GM12864 (cell line): ENCODE measurements around the gene PEMT.

Source experiments
- DNase-seq: peaks from one replicate; pipeline ENCODE4 v3.0.0-alpha.2; 2011; ENCODE audit warnings: low read depth
- H3K4me3 ChIP-seq: 2 replicates; pipeline ENCODE4 v1.5.1; 2011; ENCODE audit warnings: mild to moderate bottlenecking, low read depth, low read length, control low read depth
- TF ChIP-seq, protein P1 (sequence below): IDR thresholded peaks from 2 replicates; pipeline ENCODE4 v1.5.1; 2011; ENCODE audit warnings: low read depth, mild to moderate bottlenecking, moderate library complexity, low read length, control low read depth, inconsistent platforms; ENCODE audit errors: missing control alignments

Gene PEMT

DNA sequence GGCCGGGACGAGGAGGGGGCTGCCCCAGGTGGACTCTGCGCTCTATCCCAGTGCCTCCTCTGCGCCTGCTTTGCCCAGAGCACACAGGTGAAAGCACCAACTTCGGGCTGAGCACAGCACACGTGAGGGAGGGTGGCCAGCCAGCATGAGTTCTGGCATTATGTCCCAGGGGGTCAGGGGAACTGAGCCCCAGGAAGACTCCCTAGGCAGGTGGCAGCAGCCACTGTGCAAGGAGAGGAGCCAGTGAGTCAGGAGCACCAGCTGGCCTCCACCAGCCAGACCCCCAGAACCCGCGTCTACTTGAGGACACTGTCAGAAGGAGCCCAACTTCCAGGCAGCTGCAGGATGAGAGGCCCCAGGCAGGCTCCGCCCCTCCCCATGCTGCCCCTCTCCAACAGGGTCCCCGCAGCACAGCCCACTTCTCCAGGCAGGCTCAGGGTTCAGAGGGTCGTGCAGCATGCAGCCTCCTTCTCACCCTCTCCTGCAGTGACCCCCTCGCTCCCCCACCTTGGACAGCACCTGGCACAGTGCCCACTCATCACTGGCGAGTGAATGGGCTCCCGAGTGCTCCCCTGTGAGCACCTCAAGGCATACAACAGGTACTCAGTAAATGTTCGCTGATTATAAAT lies 51.1 kb downstream of the PEMT start:
- no peak for DNase-seq
- TF ChIP-seq, protein P1, sequence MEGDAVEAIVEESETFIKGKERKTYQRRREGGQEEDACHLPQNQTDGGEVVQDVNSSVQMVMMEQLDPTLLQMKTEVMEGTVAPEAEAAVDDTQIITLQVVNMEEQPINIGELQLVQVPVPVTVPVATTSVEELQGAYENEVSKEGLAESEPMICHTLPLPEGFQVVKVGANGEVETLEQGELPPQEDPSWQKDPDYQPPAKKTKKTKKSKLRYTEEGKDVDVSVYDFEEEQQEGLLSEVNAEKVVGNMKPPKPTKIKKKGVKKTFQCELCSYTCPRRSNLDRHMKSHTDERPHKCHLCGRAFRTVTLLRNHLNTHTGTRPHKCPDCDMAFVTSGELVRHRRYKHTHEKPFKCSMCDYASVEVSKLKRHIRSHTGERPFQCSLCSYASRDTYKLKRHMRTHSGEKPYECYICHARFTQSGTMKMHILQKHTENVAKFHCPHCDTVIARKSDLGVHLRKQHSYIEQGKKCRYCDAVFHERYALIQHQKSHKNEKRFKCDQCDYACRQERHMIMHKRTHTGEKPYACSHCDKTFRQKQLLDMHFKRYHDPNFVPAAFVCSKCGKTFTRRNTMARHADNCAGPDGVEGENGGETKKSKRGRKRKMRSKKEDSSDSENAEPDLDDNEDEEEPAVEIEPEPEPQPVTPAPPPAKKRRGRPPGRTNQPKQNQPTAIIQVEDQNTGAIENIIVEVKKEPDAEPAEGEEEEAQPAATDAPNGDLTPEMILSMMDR: no peak
- no peak overlapping the region for H3K4me3 ChIP-seq

DNA sequence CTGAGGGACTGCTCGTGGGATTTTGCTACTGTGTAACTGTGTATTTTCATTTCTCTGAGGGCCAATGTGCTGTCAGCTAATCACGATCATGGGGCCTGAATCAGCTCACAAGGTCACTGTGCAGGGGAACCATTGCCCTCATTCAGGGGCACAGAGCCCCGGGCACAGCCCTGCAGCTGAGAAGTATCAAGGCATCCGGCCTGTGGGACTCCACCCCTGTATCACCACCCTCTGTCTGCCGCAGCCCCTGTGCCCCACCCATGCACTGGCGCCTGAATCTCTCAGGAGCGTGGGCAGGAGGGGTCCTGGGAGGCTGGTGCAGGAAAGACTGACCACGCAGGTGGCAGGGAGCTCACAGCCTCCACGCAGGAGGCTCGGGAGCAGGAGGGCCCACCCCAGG lies 51.9 kb downstream of the PEMT start:
- no peak for DNase-seq
- TF ChIP-seq, protein P1: no peak

DNA sequence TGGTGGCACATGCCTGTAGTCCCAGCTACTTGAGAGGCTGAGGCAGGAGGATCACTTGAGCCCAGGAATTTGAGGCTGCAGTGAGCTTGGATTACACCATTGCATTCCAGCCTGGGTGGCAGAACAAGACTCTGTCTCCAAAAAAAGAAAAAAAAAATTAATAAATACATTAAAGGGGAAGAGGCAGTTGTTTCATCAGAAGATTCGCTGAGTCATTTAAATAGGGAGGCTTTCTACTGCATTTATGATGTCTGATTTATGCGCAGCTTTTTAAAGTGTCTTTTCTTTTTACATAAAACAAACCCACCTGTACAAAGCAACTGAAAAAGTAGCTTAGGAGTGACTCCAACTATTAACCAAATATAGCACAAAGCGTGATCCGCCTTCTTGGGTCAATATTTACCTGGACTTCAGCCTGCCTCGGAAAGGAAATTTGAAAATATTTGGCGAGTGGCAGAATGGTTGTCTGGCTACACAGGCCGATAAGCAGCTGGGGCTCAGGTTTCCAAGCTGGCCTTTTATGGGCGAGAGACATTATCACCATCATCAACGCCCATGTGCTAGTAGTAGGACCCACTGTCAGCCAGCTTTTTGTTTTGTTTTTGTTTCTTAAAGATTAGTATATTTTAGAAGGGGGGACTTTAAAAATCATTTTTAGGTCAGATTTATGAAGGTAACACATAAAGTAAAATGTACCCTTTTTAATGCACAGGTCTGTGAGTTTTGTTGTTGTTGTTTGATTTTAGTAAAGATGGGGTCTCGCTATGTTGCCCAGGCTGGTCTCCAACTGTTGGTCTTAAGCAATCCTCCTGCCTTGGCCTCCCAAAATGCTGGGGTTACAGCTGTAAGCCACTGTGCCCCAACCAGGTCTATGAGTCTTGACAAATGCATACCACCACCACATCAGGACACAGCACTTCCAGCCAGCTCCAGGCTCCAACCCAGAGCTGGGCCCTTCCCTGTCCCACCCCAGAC lies 52.8 kb downstream of the PEMT start:
- no peak for DNase-seq
- TF ChIP-seq, protein P1: no peak

More for the DNA sequence above, 51.9 kb downstream of the PEMT start:
- H3K4me3 ChIP-seq: no peak overlapping the region

GRCh38 chr17:17537311-17538099 lies 54.0 kb downstream of the PEMT start:
- TF ChIP-seq, protein P1: no peak
- H3K4me3 ChIP-seq: no peak overlapping the region
- no peak for DNase-seq

More for the DNA sequence above, 52.8 kb downstream of the PEMT start:
- no peak overlapping the region for H3K4me3 ChIP-seq

DNA sequence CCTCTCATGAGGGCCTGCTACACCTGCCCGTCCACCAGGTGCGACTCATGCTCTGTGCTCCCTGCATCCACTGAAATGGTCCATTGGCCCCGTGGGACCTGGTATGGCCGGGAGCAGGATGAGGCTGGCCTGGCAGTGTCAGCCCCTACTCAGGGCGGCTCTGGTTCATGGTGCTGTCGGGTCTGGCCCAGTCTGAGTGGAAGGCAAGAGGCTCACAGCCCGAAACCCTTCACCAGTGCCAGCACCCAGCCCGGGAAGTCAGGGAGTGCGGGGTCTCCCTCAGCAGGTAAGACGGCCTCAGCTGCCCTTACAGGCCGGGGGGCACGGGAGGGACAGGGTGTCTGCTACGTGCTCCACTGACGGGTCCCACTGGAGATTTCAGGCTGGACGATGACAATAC lies 54.8 kb downstream of the PEMT start:
- DNase-seq: no peak
- no peak overlapping the region for H3K4me3 ChIP-seq
- TF ChIP-seq, protein P1: no peak

DNA sequence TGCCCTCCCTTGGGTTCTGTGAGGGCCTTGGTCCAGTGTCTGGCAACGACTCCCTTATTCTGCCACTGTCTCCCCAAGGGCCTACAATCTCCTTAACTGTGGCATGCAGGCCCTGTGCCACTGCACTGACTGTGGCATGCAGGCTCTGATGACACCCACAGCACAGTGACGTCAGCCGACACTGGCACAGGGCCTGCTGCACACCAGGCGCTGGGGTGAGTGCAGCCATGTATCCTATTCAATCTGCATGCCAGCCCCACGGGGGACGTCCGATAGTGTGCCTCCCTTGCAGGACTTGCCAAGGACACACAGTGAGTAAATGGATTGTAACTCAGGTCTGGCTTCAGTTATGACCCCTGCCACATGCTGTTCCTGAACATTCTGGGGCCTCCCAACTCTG lies 55.6 kb downstream of the PEMT start:
- no peak for DNase-seq
- TF ChIP-seq, protein P1: no peak
- no peak overlapping the region for H3K4me3 ChIP-seq
